ENCODE measurements around the gene ARHGEF28. TPM values are rescaled to one million over a fixed set of nuclear protein-coding genes. Genes with fewer than 3 reads are reported as not detected.

Gene ARHGEF28
- polyA plus RNA-seq, 4 donors = 42.0 to 57.9 (median 51.4) TPM

DNA sequence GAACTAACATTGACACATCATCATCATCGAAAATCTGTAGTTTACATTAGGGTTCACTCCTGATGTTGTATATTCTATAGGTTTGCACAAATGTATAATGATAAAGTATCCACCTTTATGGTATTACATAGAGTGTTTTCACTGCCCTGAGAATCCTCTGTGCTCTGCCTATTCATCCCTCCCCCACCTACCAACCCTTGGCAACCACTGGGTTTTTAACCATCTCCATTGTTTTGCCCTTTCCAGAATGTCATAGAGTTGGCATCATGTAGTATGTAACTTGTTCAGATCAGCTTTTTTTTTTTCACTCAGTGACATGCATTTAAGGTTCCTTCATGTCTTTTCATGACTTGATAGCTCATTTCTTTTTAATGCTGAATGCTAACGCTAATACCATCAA, 106.0 kb downstream of the ARHGEF28 start:
- no peak for DNase-seq (ENCODE audit: low read depth in 4 of 4, low spot score in 2 of 4)

- DNase-seq (ENCODE audit: low read depth in 4 of 4, low spot score in 2 of 4) = no peak
These were observed 107.2 kb downstream of the ARHGEF28 start for GRCh38 chr5:73733219-73733618.

- DNase-seq (ENCODE audit: low read depth in 4 of 4, low spot score in 2 of 4) = no peak
These were observed 109.2 kb downstream of the ARHGEF28 start for GRCh38 chr5:73735032-73735734.

DNA sequence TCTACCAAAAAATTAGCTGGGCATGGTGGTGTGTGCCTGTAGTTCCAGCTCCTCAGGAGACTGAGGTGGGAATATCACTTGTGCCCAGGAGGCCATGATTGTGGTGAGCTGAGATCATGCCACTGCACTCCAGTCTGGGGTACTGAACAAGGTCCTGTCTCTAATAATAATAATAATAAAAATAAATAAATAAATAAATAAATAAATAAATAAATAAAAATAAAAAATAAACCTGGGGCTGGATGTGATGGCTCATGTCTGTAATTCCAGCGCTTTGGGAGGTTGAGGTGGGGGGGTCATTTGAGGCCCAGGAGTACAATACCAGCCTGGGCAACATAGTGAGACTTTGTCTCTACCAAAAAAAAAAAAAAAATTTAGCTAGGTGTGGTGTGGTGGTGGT, 113.7 kb downstream of the ARHGEF28 start:
- no peak for DNase-seq (ENCODE audit: low read depth in 4 of 4, low spot score in 2 of 4)

DNA sequence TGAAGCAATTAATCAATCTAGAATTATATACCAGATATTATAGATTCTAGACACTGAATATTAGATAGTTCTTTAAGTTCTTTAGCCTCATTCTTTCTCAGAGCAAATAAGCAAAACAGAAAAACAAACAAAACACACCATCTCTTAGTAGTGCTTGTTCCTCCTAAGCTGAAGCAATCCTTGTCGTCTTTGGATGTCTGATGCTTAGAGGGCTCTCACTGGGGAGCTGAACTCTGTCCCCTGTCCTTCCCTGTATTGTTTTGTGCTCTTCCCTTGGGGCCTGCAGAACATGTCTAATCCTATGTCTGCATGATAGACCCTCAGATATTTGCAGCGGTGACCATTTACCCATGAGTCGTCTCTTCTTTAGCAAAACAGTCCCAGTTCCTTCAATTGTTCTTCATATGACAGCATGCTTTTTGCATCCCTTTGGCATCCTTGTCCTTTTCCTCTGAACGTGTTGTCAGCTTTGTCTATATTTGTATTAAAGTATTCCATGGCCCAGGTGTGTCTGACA, 114.3 kb downstream of the ARHGEF28 start:
- no peak for DNase-seq (ENCODE audit: low read depth in 4 of 4, low spot score in 2 of 4)

DNA sequence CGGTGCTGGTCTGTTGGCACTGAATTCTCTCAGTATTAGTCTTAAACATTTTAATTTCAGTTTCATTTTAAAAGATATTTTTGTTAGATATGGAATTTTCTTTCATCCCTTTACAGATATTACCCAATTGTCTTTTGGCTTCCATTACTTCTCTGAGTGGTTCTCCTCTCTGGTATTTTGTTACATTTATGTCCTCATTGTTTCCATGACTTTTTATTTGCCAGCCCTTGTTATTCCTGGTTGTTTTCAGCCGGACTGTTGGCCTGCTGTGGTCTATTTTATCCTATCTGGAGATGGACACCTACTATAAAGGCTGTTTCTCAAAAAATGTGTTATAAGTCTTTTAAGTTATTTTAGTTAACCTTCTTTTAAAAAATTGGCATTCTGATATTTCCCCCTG, 117.2 kb downstream of the ARHGEF28 start:
- DNase-seq (ENCODE audit: low read depth in 4 of 4, low spot score in 2 of 4) = no peak

DNA sequence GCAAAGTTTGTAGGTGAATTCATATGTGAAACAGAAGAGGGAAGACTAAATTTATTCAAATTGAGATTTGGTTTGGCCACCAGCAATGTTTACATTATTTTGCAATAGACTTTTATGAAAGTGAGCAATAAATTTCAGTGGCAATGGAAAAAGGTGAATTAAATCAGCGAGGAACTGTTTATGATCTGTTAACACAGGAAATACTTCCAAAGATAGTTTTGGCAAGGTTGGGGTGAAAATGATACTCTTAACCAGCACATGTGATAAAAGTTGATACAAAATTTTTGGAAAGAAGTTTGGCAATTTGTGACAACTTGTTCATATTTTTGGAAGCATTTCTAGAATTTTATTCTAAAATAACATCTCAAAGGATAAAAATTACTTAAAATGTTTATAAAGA, 119.8 kb downstream of the ARHGEF28 start:
- no peak for DNase-seq (ENCODE audit: low read depth in 4 of 4, low spot score in 2 of 4)

- DNase-seq (ENCODE audit: low read depth in 4 of 4, low spot score in 2 of 4) = no peak
These were observed 120.6 kb downstream of the ARHGEF28 start for GRCh38 chr5:73746608-73747007.

GRCh38 chr5:73747696-73748380, 121.8 kb downstream of the ARHGEF28 start:
- DNase-seq (ENCODE audit: low read depth in 4 of 4, low spot score in 2 of 4) = no peak

- DNase-seq (ENCODE audit: low read depth in 4 of 4, low spot score in 2 of 4) = no peak
These were observed 122.8 kb downstream of the ARHGEF28 start for GRCh38 chr5:73748510-73749400.

- DNase-seq (ENCODE audit: low read depth in 4 of 4, low spot score in 2 of 4) = no peak
These were observed 123.7 kb downstream of the ARHGEF28 start for GRCh38 chr5:73749485-73750270.

DNA sequence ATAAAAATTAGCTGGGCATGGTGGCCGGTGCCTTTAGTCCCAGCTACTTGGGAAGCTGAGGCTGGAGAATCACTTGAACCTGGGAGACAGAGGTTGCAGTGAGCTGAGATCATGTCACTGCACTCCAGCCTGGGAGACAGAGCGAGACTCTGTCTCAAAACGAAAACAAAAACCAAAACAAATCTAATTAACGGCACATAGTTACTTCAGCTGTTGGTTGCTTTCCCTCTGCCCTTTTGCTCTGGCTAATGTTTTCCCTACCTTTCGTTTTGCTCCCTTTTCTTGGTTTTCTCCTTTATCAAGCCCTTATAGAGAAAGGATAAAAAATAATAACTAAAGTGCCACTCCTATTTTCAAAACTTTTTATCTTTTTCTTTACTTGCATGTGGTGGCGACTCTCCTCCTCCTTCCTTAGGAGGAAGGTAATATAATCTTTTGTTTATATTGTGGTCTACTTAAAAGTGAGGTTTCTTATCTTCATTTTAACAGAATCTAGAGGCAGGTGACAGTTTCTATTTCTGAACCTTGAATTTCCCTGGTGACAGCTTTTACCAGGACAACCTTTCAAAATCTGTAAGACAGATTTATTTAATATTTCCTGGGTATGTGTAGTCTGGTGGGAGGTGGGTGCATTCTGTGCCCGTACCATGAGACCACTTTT, 125.4 kb downstream of the ARHGEF28 start:
- no peak for DNase-seq (ENCODE audit: low read depth in 4 of 4, low spot score in 2 of 4)

GRCh38 chr5:73754254-73754653, 128.3 kb downstream of the ARHGEF28 start:
- DNase-seq (ENCODE audit: low read depth in 4 of 4, low spot score in 2 of 4) = no peak

- DNase-seq (ENCODE audit: low read depth in 4 of 4, low spot score in 2 of 4) = no peak
These were observed 131.4 kb downstream of the ARHGEF28 start for GRCh38 chr5:73757416-73757815.

DNA sequence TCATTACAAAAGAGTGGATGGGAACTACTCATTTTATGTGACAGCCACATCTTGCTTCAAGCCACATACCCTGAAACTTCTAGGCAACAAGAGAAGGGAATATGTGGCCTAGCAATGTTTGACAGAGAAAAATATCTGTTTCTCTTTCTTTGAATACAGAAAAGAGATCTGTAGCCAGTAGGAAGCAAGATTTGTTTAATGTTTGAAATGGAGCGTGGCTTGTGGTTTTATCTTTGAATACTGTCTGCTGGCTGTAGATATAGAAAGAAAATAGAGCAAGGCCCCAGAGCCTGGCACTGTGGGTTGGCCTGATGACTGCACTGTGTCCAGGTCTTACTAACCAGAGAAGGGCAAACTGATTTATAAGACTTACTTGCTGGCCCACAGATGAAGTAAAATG, 133.8 kb downstream of the ARHGEF28 start:
- no peak for DNase-seq (ENCODE audit: low read depth in 4 of 4, low spot score in 2 of 4)

- no peak for DNase-seq (ENCODE audit: low read depth in 4 of 4, low spot score in 2 of 4)
These were observed 137.5 kb downstream of the ARHGEF28 start for GRCh38 chr5:73763300-73764032.

GRCh38 chr5:73764586-73764985, 138.6 kb downstream of the ARHGEF28 start:
- DNase-seq (ENCODE audit: low read depth in 4 of 4, low spot score in 2 of 4) = no peak

- DNase-seq (ENCODE audit: low read depth in 4 of 4, low spot score in 2 of 4) = no peak
These were observed 139.0 kb downstream of the ARHGEF28 start for GRCh38 chr5:73764996-73765395.

- DNase-seq (ENCODE audit: low read depth in 4 of 4, low spot score in 2 of 4) = no peak
These were observed 140.9 kb downstream of the ARHGEF28 start for GRCh38 chr5:73766902-73767301.
